ENCODE results near the gene IFIT3.

IFIT3 gene

GRCh38 chr10:89374713-89375141 is 46.9 kb downstream of the IFIT3 start:
- no peak for TF ChIP-seq CTCF (IDR thresholded peaks at IDR 0.05)
- no peaks in the 10 kb centered on the region for H3K79me2 ChIP-seq
- peak overlapping the region; percentile 55 for H3K4me2 ChIP-seq (ENCODE audit: low read length)
- H3K4me3 ChIP-seq (ENCODE audit: low read depth, low read length) = no peak overlapping the region
- H3K27me3 ChIP-seq (ENCODE audit: control insufficient read depth, insufficient read depth, low read length) = no peaks in the 10 kb centered on the region
- no peak overlapping the region for H3K9ac ChIP-seq
- peak overlapping the region; percentile 73 for H3K27ac ChIP-seq
- no peaks in the 10 kb centered on the region for H3K36me3 ChIP-seq (ENCODE audit: control insufficient read depth, insufficient read depth, low read length)
- peak overlapping the region; percentile 58 for H2AFZ ChIP-seq
- H3K9me3 ChIP-seq (ENCODE audit: control insufficient read depth, low read length) = no peaks in the 10 kb centered on the region
- peaks cover 18% of the 10 kb centered on the region for H3K4me1 ChIP-seq

- no peaks in the 10 kb centered on the region for H3K9me3 ChIP-seq (ENCODE audit: control insufficient read depth, low read length)
- H3K36me3 ChIP-seq (ENCODE audit: control insufficient read depth, insufficient read depth, low read length) = no peaks in the 10 kb centered on the region
- H3K4me2 ChIP-seq (ENCODE audit: low read length) = no peak within 1 kb of the TSS
- H3K27ac ChIP-seq = no peak within 1 kb of the TSS
- H3K4me1 ChIP-seq = peaks cover 18% of the 10 kb centered on the region
- no peak within 1 kb of the TSS for H3K4me3 ChIP-seq (ENCODE audit: low read depth, low read length)
- TF ChIP-seq CTCF (IDR thresholded peaks at IDR 0.05) = no peak
- peak within 1 kb of the TSS; percentile 44 for H2AFZ ChIP-seq
- no peak within 1 kb of the TSS for H3K9ac ChIP-seq
- H3K27me3 ChIP-seq (ENCODE audit: control insufficient read depth, insufficient read depth, low read length) = no peaks in the 10 kb centered on the region
- no peaks in the 10 kb centered on the region for H3K79me2 ChIP-seq
Observed at GRCh38 chr10:89377705-89378637, 50.2 kb downstream of the IFIT3 start, which contains the start of gene IFIT1B. Gene IFIT1B (plus strand): TSS chr10:89378056. CDS start chr10:89378136, 80 bp downstream.

GRCh38 chr10:89379103-89379502 is 51.3 kb downstream of the IFIT3 start:
- Histone ChIP-seq H3K27ac (no peak overlapping the region), H3K9ac (no peak overlapping the region), H3K9me3 (ENCODE audit: control insufficient read depth, low read length) (no peaks in the 10 kb centered on the region), H3K4me3 (ENCODE audit: low read depth, low read length) (no peak overlapping the region), H3K4me1 (peaks cover 13% of the 10 kb centered on the region), H2AFZ (no peak overlapping the region), H3K4me2 (ENCODE audit: low read length) (no peak overlapping the region), H3K27me3 (ENCODE audit: control insufficient read depth, insufficient read depth, low read length) (no peaks in the 10 kb centered on the region), H3K36me3 (ENCODE audit: control insufficient read depth, insufficient read depth, low read length) (no peaks in the 10 kb centered on the region), H3K79me2 (no peaks in the 10 kb centered on the region)
- no peak for TF ChIP-seq CTCF (IDR thresholded peaks at IDR 0.05)

GRCh38 chr10:89382757-89383156 is 55.0 kb downstream of the IFIT3 start:
- Histone ChIP-seq H2AFZ (no peak overlapping the region), H3K9me3 (ENCODE audit: control insufficient read depth, low read length) (no peaks in the 10 kb centered on the region), H3K4me3 (ENCODE audit: low read depth, low read length) (no peak overlapping the region), H3K4me2 (ENCODE audit: low read length) (no peak overlapping the region), H3K27me3 (ENCODE audit: control insufficient read depth, insufficient read depth, low read length) (no peaks in the 10 kb centered on the region), H3K4me1 (peaks cover 3% of the 10 kb centered on the region), H3K36me3 (ENCODE audit: control insufficient read depth, insufficient read depth, low read length) (no peaks in the 10 kb centered on the region), H3K79me2 (no peaks in the 10 kb centered on the region), H3K27ac (no peak overlapping the region), H3K9ac (no peak overlapping the region)
- TF ChIP-seq CTCF (IDR thresholded peaks at IDR 0.05) = no peak
